ENCODE data around the gene CPEB2. TPM values are rescaled to one million over a fixed set of nuclear protein-coding genes. Genes with fewer than 3 reads are reported as not detected.
A peak's percentile ranks its signal among the peaks of the same experiment; 100 is the strongest.

Gene CPEB2
- total RNA-seq: 12.4 and 14.9 TPM in 2 replicates

GRCh38 chr4:15001869-15002658 is at the start of gene CPEB2:
Gene CPEB2 (plus strand): TSS chr4:15002481. CDS start chr4:15002674, 193 bp downstream.
- peak; percentile 96 for DNase-seq

- no peak for DNase-seq
Observed at GRCh38 chr4:14958436-14958835, 43.8 kb upstream of the CPEB2 start.

- DNase-seq: no peak
Observed at GRCh38 chr4:14961292-14961691, 41.0 kb upstream of the CPEB2 start.

- no peak for DNase-seq
Observed at GRCh38 chr4:14965071-14965470, 37.2 kb upstream of the CPEB2 start.

- DNase-seq: no peak
Observed at GRCh38 chr4:14967982-14968381, 34.3 kb upstream of the CPEB2 start.

- no peak for DNase-seq
Observed at GRCh38 chr4:14977830-14978229, 24.5 kb upstream of the CPEB2 start.

- DNase-seq: no peak
Observed at GRCh38 chr4:14984448-14984847, 17.8 kb upstream of the CPEB2 start.

GRCh38 chr4:14985161-14985560 is 17.1 kb upstream of the CPEB2 start:
- no peak for DNase-seq

- no peak for DNase-seq
Observed at GRCh38 chr4:14985843-14986242, 16.4 kb upstream of the CPEB2 start.

- no peak for DNase-seq
Observed at GRCh38 chr4:14987054-14987453, 15.2 kb upstream of the CPEB2 start.

- DNase-seq: no peak
Observed at GRCh38 chr4:14990484-14990883, 11.8 kb upstream of the CPEB2 start.

GRCh38 chr4:14994242-14994641 is 8.0 kb upstream of the CPEB2 start:
- DNase-seq: peak; percentile 14

GRCh38 chr4:15001248-15001868 is 923 bp upstream of the CPEB2 start:
- DNase-seq: peak; percentile 80

- peak; percentile 74 for DNase-seq
Observed at GRCh38 chr4:15002659-15003400, 549 bp downstream of the CPEB2 start.

- DNase-seq: peak; percentile 63
Observed at GRCh38 chr4:15003401-15003890, 1.2 kb downstream of the CPEB2 start.

GRCh38 chr4:15003891-15004738 is 1.8 kb downstream of the CPEB2 start:
- DNase-seq: peak; percentile 50

- DNase-seq: peak; percentile 79
Observed at GRCh38 chr4:15004739-15005301, 2.5 kb downstream of the CPEB2 start.

- no peak for DNase-seq
Observed at GRCh38 chr4:15005474-15006115, 3.3 kb downstream of the CPEB2 start.

- peak; percentile 53 for DNase-seq
Observed at GRCh38 chr4:15006416-15007024, 4.2 kb downstream of the CPEB2 start.

- peak; percentile 24 for DNase-seq
Observed at GRCh38 chr4:15007201-15007600, 4.9 kb downstream of the CPEB2 start.

- DNase-seq: no peak
Observed at GRCh38 chr4:15010038-15010585, 7.8 kb downstream of the CPEB2 start.
